Activated T-cell treated with anti-CD3 and anti-CD28 coated beads, Interleukin-2, amount 50 U/mL, for 72 hours (primary cell): ENCODE measurements around the gene MAGI1. TPM values are rescaled to one million over a fixed set of nuclear protein-coding genes. Genes with fewer than 3 reads are reported as not detected.
"Not testable (repeated sequence)": the region's sequence is repeated elsewhere in the genome, so short reads cannot be mapped to it uniquely, and the experiment has no call there.

Source experiments
- ATAC-seq, 2 donors: fragments of 150-1000 bp; cut with Tn5 transposase; replicated peaks in 1 of 2; 2 replicates each; pipeline ENCODE4 v1.10.0; 2021; ENCODE audit warnings: moderate library complexity in 2 of 2, mild to moderate bottlenecking in 1 of 2
- DNase-seq, 2 donors: peaks; one replicate each; pipeline ENCODE4 v3.0.0; 2021 to 2022; ENCODE audit warnings: mixed read lengths in 1 of 2
- H3K27ac Mint-ChIP-seq: one replicate; pipeline ENCODE4 v1.8.0; 2022; ENCODE audit warnings: mild to moderate bottlenecking, moderate library complexity, mixed read lengths
- H3K27me3 Mint-ChIP-seq: one replicate; pipeline ENCODE4 v1.8.0; 2022; ENCODE audit warnings: low read depth, mixed read lengths
- H3K36me3 Mint-ChIP-seq, 2 donors: one replicate each; pipeline ENCODE4 v1.8.0; 2022; ENCODE audit warnings: mixed read lengths in 2 of 2, mild to moderate bottlenecking in 1 of 2; ENCODE audit not compliant: insufficient read depth in 2 of 2
- H3K4me1 Mint-ChIP-seq: one replicate; pipeline ENCODE4 v1.8.0; 2022; ENCODE audit warnings: low read depth, mixed read lengths
- H3K4me3 Mint-ChIP-seq, 2 donors: one replicate each; pipeline ENCODE4 v1.8.0; 2022; ENCODE audit warnings: mild to moderate bottlenecking in 2 of 2, mixed read lengths in 2 of 2, moderate library complexity in 2 of 2
- H3K9me3 Mint-ChIP-seq, 2 donors: one replicate each; pipeline ENCODE4 v1.8.0; 2022; ENCODE audit warnings: mixed read lengths in 2 of 2
- total RNA-seq, 2 donors: library from RNA; stranded (reverse); gene quantifications; one replicate each; pipeline ENCODE4 v1.2.3, GENCODE V29; 2022

The MAGI1 gene
- total RNA-seq, 2 donors from 2014 or later, result 0.41 to 0.67 TPM

DNA sequence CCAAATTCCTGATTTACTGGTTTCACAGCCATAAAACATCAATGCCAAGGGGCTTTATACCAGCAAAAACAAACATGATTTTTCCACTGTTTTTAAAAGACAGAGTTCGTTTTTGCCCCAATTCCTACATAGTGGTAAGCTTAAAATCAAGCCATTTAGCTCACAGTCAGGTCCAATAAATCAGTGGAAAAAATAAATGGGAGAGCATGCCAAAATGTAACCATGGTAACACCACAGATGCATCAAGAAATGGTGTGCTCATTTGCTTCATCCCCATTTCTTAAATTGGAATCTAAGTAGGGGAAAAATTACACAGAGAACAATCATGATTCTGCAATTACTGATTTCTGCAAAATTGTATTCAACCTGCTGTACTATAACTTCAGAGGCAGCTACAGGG is 418.8 kb downstream of the MAGI1 start:
- Mint-ChIP-seq H3K27me3 (no peaks in the 10 kb centered on the region), H3K4me1 (no peaks in the 10 kb centered on the region), H3K36me3 (no peaks in the 10 kb centered on the region), H3K27ac (no peak overlapping the region), H3K4me3 (no peak overlapping the region), H3K9me3 (peaks cover 0 to 2% of the 10 kb centered on the region in 2 donors)
- ATAC-seq (no peak), DNase-seq (no peak)

DNA sequence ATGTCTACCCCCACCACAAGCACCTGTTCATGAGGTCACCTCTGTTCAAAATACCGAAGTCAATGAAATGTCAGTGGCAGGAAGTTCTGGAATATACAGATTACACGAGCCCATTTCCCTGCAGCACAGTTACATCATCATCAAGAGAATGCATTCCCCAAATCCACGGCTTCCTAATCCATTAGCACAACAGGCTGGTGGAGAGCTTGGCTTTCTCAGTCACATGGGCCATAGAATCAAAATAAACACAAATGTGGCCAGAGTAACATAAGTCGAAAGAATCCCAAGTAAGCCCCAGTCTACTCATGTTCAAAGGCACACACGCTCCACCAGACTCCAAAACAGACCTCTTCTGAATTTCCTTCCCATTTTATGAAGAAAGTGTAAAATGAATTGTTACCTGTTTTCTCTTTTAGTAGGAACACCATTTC is 419.3 kb downstream of the MAGI1 start:
- ATAC-seq, result no peak
- Mint-ChIP-seq H3K4me3 (no peak overlapping the region), H3K9me3 (peaks cover 0 to 2% of the 10 kb centered on the region in 2 donors), H3K4me1 (no peaks in the 10 kb centered on the region), H3K27me3 (no peaks in the 10 kb centered on the region), H3K36me3 (no peaks in the 10 kb centered on the region), H3K27ac (no peak overlapping the region)
- no peak for DNase-seq

- no peak overlapping the region for H3K4me3 Mint-ChIP-seq
- no peak for ATAC-seq
Measured at GRCh38 chr3:65618599-65618998, 420.1 kb downstream of the MAGI1 start.

GRCh38 chr3:65617787-65618186 is 420.9 kb downstream of the MAGI1 start:
- ATAC-seq, result no peak
- peaks cover 0 to 2% of the 10 kb centered on the region in 2 donors for H3K9me3 Mint-ChIP-seq
- H3K36me3 Mint-ChIP-seq, result no peaks in the 10 kb centered on the region
- H3K4me1 Mint-ChIP-seq, result no peaks in the 10 kb centered on the region
- no peak for DNase-seq
- H3K27me3 Mint-ChIP-seq, result no peaks in the 10 kb centered on the region
- no peak overlapping the region for H3K4me3 Mint-ChIP-seq
- H3K27ac Mint-ChIP-seq, result no peak overlapping the region

More at GRCh38 chr3:65618599-65618998, 420.1 kb downstream of the MAGI1 start:
- H3K4me1 Mint-ChIP-seq, result no peaks in the 10 kb centered on the region
- H3K9me3 Mint-ChIP-seq, result peaks cover 0 to 2% of the 10 kb centered on the region in 2 donors
- no peaks in the 10 kb centered on the region for H3K27me3 Mint-ChIP-seq
- DNase-seq, result no peak
- H3K27ac Mint-ChIP-seq, result no peak overlapping the region
- H3K36me3 Mint-ChIP-seq, result no peaks in the 10 kb centered on the region

DNA sequence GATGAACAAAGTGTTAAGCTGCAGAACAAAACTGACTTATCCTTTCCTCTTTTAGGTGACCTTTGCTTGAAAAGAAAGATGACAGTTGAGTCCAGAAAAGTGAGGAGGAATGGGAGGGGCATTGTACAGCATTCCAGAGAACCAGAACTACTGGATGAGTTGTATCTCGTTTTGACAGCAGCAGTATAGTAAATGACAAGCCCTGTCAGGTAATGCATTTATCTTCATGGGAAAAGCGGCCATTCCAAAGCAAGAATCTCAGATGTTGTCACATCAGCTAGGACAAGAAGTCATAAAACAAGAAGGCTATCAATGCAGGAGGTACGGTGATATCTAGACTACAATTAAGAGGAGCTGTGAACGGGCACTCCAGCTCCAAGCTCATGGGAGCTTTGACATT is 421.5 kb downstream of the MAGI1 start:
- Mint-ChIP-seq H3K9me3 (peaks cover 0 to 2% of the 10 kb centered on the region in 2 donors), H3K36me3 (no peaks in the 10 kb centered on the region), H3K4me1 (no peaks in the 10 kb centered on the region), H3K27me3 (no peaks in the 10 kb centered on the region), H3K4me3 (no peak overlapping the region), H3K27ac (no peak overlapping the region)
- ATAC-seq (no peak), DNase-seq (no peak)

- Mint-ChIP-seq H3K27ac (no peak overlapping the region), H3K4me3 (no peak overlapping the region), H3K4me1 (no peaks in the 10 kb centered on the region), H3K9me3 (peaks cover 0 to 2% of the 10 kb centered on the region in 2 donors), H3K27me3 (no peaks in the 10 kb centered on the region), H3K36me3 (no peaks in the 10 kb centered on the region)
- DNase-seq, result no peak
- no peak for ATAC-seq
Measured at GRCh38 chr3:65616563-65616962, 422.2 kb downstream of the MAGI1 start.

GRCh38 chr3:65615329-65615728 is 423.4 kb downstream of the MAGI1 start:
- ATAC-seq (no peak), DNase-seq (no peak)
- Mint-ChIP-seq H3K4me3 (no peak overlapping the region), H3K27ac (no peak overlapping the region), H3K9me3 (peaks cover 0 to 2% of the 10 kb centered on the region in 2 donors), H3K27me3 (no peaks in the 10 kb centered on the region), H3K4me1 (no peaks in the 10 kb centered on the region), H3K36me3 (no peaks in the 10 kb centered on the region)

GRCh38 chr3:65614585-65614984 is 424.1 kb downstream of the MAGI1 start:
- no peaks in the 10 kb centered on the region for H3K36me3 Mint-ChIP-seq
- peaks cover 0 to 2% of the 10 kb centered on the region in 2 donors for H3K9me3 Mint-ChIP-seq
- H3K27ac Mint-ChIP-seq, result no peak overlapping the region
- no peaks in the 10 kb centered on the region for H3K4me1 Mint-ChIP-seq
- no peak for ATAC-seq
- H3K4me3 Mint-ChIP-seq, result no peak overlapping the region
- DNase-seq, result no peak
- no peaks in the 10 kb centered on the region for H3K27me3 Mint-ChIP-seq

- H3K27me3 Mint-ChIP-seq, H3K36me3 Mint-ChIP-seq, ATAC-seq, H3K27ac Mint-ChIP-seq, H3K9me3 Mint-ChIP-seq, DNase-seq, H3K4me1 Mint-ChIP-seq, H3K4me3 Mint-ChIP-seq: not testable (repeated sequence)
Measured at GRCh38 chr3:65607965-65608460, 430.7 kb downstream of the MAGI1 start.

DNA sequence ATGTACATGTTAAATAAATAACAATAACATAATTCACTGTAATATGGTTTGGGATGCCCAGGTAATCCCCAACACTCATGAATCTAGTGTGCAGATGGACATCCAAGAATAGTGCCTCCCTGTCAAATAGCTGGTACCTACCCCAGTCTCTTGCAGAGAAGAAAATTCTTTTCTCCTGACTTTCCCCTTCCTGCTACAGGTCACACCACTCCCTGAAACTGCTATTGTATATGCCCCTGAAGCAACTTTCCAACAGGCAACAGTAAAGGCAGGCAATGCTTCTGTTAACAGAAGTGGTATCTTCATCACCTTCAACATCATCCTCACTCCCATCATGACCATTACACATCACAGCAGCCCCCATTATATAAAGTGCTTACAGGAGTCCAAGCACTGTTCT is 431.6 kb downstream of the MAGI1 start:
- Mint-ChIP-seq H3K27me3 (no peaks in the 10 kb centered on the region), H3K4me1 (no peaks in the 10 kb centered on the region), H3K27ac (no peak overlapping the region), H3K4me3 (no peak overlapping the region), H3K9me3 (peaks cover 0 to 3% of the 10 kb centered on the region in 2 donors), H3K36me3 (no peaks in the 10 kb centered on the region)
- DNase-seq, result no peak
- no peak for ATAC-seq

DNA sequence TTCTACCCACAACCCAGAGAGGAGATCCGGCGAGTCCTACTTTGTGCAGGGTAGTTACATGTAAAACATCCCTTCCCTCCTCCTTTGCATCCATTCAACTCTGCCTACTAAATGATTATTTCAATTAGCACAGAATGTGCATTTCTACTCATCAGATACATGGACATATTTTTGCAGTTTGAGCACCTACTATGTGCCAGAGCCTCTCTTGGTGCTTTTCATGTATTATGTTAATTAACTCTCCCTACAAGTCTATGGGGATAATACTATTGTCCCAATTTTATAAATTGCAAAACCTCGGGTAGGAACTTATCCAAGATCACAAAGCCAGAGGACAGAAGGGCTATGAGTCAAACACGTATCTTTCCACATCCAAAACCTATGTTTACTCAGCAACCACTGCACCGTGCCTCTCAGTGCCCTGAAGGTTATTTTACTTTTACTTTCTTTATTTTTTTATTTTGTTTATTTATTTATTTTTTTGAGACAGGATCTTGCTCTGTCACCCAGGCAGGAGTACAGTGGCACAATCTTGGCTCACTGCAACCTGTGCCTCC is 432.8 kb downstream of the MAGI1 start:
- Mint-ChIP-seq H3K27me3 (no peaks in the 10 kb centered on the region), H3K9me3 (peaks cover 0 to 3% of the 10 kb centered on the region in 2 donors), H3K4me3 (no peak overlapping the region), H3K27ac (no peak overlapping the region), H3K4me1 (no peaks in the 10 kb centered on the region), H3K36me3 (no peaks in the 10 kb centered on the region)
- ATAC-seq, result no peak
- no peak for DNase-seq

DNA sequence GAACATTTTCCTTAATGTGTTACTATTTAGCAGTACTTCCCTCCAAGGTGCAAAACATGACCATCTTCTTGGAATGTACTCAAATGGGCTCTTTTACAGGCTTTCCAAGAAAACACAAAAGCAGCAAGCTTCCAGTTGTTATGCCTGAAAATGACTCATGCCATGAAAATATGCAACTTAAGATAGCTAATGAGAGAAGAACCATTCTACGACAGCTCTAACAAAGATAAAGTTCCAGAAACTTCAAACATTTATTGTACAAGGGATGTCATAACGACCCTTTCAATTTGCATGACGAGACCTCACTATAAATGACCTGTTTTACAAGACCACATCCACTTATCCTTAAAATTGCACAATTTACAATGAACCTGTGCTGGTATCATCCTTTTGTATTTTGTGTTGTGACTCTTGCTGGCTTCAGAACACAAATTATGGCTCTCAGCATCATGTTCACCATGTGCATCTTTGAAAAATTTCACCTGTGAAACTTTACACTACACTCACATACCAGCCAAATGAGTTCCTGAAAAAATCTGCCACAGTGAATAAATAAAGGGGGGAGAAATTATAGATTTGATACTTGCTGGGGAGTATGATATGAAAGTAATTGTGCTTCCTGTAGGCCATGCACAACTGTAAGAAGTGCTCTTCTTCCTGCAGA is 433.7 kb downstream of the MAGI1 start:
- ATAC-seq (no peak), DNase-seq (no peak)
- no peak overlapping the region for H3K27ac Mint-ChIP-seq
- no peak overlapping the region for H3K4me3 Mint-ChIP-seq
- H3K9me3 Mint-ChIP-seq, result peaks cover 0 to 3% of the 10 kb centered on the region in 2 donors
- H3K36me3 Mint-ChIP-seq, result no peaks in the 10 kb centered on the region
- no peaks in the 10 kb centered on the region for H3K4me1 Mint-ChIP-seq
- H3K27me3 Mint-ChIP-seq, result no peaks in the 10 kb centered on the region

GRCh38 chr3:65603631-65604030 is 435.1 kb downstream of the MAGI1 start:
- Mint-ChIP-seq H3K4me3 (no peak overlapping the region), H3K9me3 (peaks cover 0 to 3% of the 10 kb centered on the region in 2 donors)
- no peak for DNase-seq

GRCh38 chr3:65600888-65601287 is 437.8 kb downstream of the MAGI1 start:
- no peaks in the 10 kb centered on the region for H3K4me1 Mint-ChIP-seq

More at GRCh38 chr3:65603631-65604030, 435.1 kb downstream of the MAGI1 start:
- Mint-ChIP-seq H3K27me3 (no peaks in the 10 kb centered on the region), H3K27ac (no peak overlapping the region), H3K4me1 (no peaks in the 10 kb centered on the region), H3K36me3 (no peaks in the 10 kb centered on the region)
- ATAC-seq, result no peak

More at GRCh38 chr3:65600888-65601287, 437.8 kb downstream of the MAGI1 start:
- no peaks in the 10 kb centered on the region for H3K36me3 Mint-ChIP-seq
- DNase-seq, result no peak
- H3K9me3 Mint-ChIP-seq, result peaks cover 0 to 3% of the 10 kb centered on the region in 2 donors
- no peak overlapping the region for H3K27ac Mint-ChIP-seq
- no peak for ATAC-seq
- no peak overlapping the region for H3K4me3 Mint-ChIP-seq
- H3K27me3 Mint-ChIP-seq, result peaks cover 8% of the 10 kb centered on the region
